Activated CD4-positive, alpha-beta T cell treated with anti-CD3 and anti-CD28 coated beads, Interleukin-2, amount 10 ng/mL, durations not matched to agents 7 days and 5 days (primary cell): ENCODE data around the gene ESYT1. TPM values are rescaled to one million over a fixed set of nuclear protein-coding genes. Genes with fewer than 3 reads are reported as not detected.
"Not testable (repeated sequence)": the region's sequence is repeated elsewhere in the genome, so short reads cannot be mapped to it uniquely, and the experiment has no call there.

Experiments used
- CTCF ChIA-PET: fragments of 350-600 bp; sonication (Branson Sonifier 250); formaldehyde crosslinking; loops from one replicate; lab custom pipeline; 2021; ENCODE audit warnings: antibody characterized with exemption; lab: Charles Lee
- POLR2A ChIA-PET: fragments of 350-600 bp; sonication (Branson Sonifier 250); formaldehyde crosslinking; loops from one replicate; lab custom pipeline; 2021; ENCODE audit warnings: antibody characterized with exemption; lab: Charles Lee
- DNase-seq: peaks from one replicate; pipeline ENCODE4 v3.0.0-alpha.2; 2020
- H3K27ac Mint-ChIP-seq: one replicate; pipeline ENCODE4 v1.8.0; 2021; ENCODE audit warnings: mild to moderate bottlenecking, moderate library complexity, mixed read lengths
- H3K27me3 Mint-ChIP-seq: one replicate; pipeline ENCODE4 v1.8.0; 2021; ENCODE audit warnings: mixed read lengths
- H3K36me3 Mint-ChIP-seq: one replicate; pipeline ENCODE4 v1.8.0; 2021; ENCODE audit warnings: low read depth, mixed read lengths
- H3K4me1 Mint-ChIP-seq: one replicate; pipeline ENCODE4 v1.8.0; 2021; ENCODE audit warnings: mixed read lengths
- H3K4me3 Mint-ChIP-seq: one replicate; pipeline ENCODE4 v1.8.0; 2021; ENCODE audit warnings: mild to moderate bottlenecking, moderate library complexity, mixed read lengths
- H3K9me3 Mint-ChIP-seq: one replicate; pipeline ENCODE4 v1.8.0; 2021; ENCODE audit warnings: mixed read lengths
- total RNA-seq, 2 experiments: library from RNA; stranded (reverse); gene quantifications; one replicate each; pipeline ENCODE4 v1.2.3, GENCODE V29; 2021

ESYT1 gene
- total RNA-seq, 2 experiments from 2014 or later: 367 to 399 TPM

DNA sequence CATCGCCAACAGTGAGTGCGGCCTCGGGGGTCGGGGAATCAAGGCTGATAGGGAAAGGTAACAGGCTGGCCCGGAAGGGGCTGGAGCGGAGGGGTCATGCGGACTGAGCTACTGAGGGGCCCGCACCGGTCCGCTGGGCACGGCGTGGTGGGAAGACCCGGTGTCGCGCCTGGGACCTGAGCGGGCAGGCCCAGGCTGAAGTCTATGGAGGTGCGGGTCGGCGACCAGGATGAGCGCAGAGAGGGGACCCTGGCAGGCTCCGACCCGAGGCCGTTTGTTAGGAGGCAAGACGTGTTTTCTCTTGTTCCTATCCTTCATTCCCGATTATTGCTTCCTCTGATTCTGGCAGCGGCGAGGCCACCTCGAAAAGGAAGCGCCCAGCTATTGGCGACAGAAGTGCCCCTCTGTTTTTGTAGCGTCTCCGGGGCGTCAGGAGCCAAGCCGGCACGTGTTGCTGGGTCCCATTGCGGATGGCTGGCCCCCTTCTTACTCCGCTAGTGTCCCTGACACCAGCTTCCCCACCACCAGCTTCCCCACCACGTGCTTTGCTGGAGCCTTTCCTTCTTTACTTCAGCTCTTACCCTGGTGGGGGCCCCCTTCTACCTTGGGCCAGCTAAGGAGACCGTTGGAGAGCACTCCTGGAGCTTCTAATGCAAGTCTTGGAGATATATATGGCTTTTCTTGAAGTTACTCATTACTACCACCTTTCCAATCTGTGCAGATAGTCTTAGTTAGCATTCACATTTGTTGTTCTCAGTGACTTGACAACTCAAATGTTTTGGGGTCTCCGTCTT lies 23.1 kb upstream of the ESYT1 start:
- CTCF ChIA-PET: interaction anchor here (0.6 to 5.5 kb wide), 11 partner anchors 12 to 1645 kb away, joined by 3 to 41 read pairs (median 4); partner anchors contain the start of genes ERBB3, RPL41, SMARCC2 and SUOX
- Mint-ChIP-seq H3K9me3 (no peaks in the 10 kb centered on the region), H3K27ac (peak overlapping the region; percentile 98), H3K36me3 (peaks cover 52% of the 10 kb centered on the region), H3K27me3 (no peaks in the 10 kb centered on the region), H3K4me1 (peaks cover 60% of the 10 kb centered on the region), H3K4me3 (peak overlapping the region; percentile 99)
- POLR2A ChIA-PET: interaction anchor here (0.6 to 2.0 kb wide), 6 partner anchors 10 to 85 kb away, joined by 3 to 10 read pairs (median 4); partner anchors contain the start of genes ERBB3, SMARCC2 and ZC3H10
- peak; percentile 28 for DNase-seq

DNA sequence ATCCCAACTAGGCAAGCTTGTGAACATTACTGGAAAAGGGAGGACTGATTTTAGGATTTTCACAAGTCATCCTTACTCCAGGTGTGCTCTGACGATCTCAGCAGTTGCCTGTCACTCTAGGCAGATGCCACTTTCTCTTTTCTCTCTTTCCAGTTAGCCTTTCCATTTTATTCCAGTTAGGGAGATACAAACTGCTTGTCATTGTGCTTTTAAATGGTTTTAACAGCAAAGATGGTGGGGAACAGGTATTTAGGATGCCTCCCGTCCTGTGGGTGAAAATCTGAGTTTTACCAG lies 22.5 kb upstream of the ESYT1 start:
- Mint-ChIP-seq H3K4me1 (peaks cover 59% of the 10 kb centered on the region), H3K27ac (peak overlapping the region; percentile 98), H3K36me3 (peaks cover 56% of the 10 kb centered on the region), H3K27me3 (no peaks in the 10 kb centered on the region), H3K4me3 (peak overlapping the region; percentile 99), H3K9me3 (no peaks in the 10 kb centered on the region)
- no peak for DNase-seq
- ChIA-PET CTCF (interaction anchor here (0.8 to 5.5 kb wide), 3 partner anchors 12 to 110 kb away, joined by 3 to 41 read pairs (median 6); partner anchors contain the start of genes RPL41 and ZC3H10), POLR2A (interaction anchor here (0.6 to 0.9 kb wide), 2 partner anchors 10 to 26 kb away, joined by 3 read pairs; partner anchors contain the start of gene ERBB3)

DNA sequence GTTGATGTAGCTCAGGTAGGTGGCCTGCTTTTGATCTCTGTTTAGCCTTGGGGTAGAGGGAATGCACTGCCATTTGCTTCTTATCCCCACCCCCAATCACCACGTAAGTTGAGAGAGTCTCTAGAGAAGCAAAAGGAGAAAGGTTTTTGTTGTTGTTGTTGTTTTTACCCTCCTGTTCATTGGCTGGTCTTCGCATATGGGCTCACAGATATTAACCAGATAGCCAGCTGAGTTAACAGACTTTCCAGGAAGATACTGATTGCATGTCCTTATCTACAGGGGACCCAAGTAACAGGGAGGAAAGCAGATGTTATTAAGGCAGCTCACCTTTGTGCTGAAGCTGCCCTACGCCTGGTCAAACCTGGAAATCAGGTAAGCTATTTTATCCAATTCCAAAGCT lies 20.8 kb upstream of the ESYT1 start:
- H3K4me3 Mint-ChIP-seq: no peak overlapping the region
- H3K27me3 Mint-ChIP-seq: no peaks in the 10 kb centered on the region
- peaks cover 67% of the 10 kb centered on the region for H3K36me3 Mint-ChIP-seq
- ChIA-PET POLR2A (no interaction called here), CTCF (interaction anchor here (1.0 to 2.7 kb wide), 5 partner anchors 11 to 111 kb away, joined by 3 to 13 read pairs (median 7); partner anchors contain the start of genes ESYT1, SMARCC2, SUOX and ZC3H10)
- H3K27ac Mint-ChIP-seq: no peak overlapping the region
- H3K9me3 Mint-ChIP-seq: no peaks in the 10 kb centered on the region
- peaks cover 48% of the 10 kb centered on the region for H3K4me1 Mint-ChIP-seq
- no peak for DNase-seq

DNA sequence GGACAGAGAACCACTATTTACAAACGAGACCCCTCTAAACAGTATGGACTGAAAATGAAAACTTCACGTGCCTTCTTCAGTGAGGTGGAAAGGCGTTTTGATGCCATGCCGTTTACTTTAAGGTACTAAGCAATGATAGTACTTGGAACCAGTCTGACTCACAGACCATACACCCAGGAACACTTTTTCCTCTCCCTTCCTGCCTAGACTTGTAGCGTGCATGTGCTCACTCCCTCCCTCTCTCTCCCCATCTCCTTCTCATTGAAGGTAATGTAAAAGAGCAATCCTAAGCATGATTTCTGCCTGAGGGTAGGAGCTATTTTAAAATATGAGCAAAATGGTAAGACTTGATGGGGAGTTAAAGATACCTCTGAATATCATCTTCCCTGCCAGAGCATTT lies 17.5 kb upstream of the ESYT1 start:
- no peak overlapping the region for H3K27ac Mint-ChIP-seq
- H3K4me3 Mint-ChIP-seq: no peak overlapping the region
- DNase-seq: no peak
- H3K4me1 Mint-ChIP-seq: peaks cover 43% of the 10 kb centered on the region
- H3K9me3 Mint-ChIP-seq: no peaks in the 10 kb centered on the region
- peaks cover 76% of the 10 kb centered on the region for H3K36me3 Mint-ChIP-seq
- no peaks in the 10 kb centered on the region for H3K27me3 Mint-ChIP-seq
- POLR2A ChIA-PET: no interaction called here
- CTCF ChIA-PET: interaction anchor here (1.5 kb wide), 1 partner anchor 64 kb away, joined by 3 read pairs; no protein-coding TSS in a partner anchor

DNA sequence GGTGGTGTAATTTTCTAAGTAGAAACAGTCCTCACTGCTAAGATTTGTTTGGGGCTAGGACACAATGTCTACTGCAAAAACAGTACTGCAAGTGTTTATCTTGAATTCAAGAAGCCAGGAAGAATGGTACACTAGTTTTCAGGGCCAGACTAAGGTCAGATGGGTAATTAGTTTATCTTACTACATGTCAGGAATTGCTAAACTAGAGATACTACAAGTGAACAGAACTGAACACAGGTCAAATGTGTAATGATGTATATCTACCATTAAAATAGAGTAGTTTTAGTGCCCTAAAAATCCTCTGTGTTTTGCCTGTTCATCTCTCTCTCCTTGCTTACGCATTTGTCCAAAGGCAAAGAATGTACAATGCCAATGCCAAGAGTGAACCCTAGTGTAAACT lies 14.0 kb upstream of the ESYT1 start:
- Mint-ChIP-seq H3K36me3 (peaks cover 61% of the 10 kb centered on the region), H3K27ac (no peak overlapping the region), H3K9me3 (no peaks in the 10 kb centered on the region), H3K27me3 (no peaks in the 10 kb centered on the region), H3K4me1 (peaks cover 34% of the 10 kb centered on the region), H3K4me3 (no peak overlapping the region)
- CTCF ChIA-PET: interaction anchor here (1.0 to 1.7 kb wide), 2 partner anchors 14 to 390 kb away, joined by 4 read pairs; partner anchors contain the start of gene ESYT1
- POLR2A ChIA-PET: no interaction called here
- DNase-seq: no peak

DNA sequence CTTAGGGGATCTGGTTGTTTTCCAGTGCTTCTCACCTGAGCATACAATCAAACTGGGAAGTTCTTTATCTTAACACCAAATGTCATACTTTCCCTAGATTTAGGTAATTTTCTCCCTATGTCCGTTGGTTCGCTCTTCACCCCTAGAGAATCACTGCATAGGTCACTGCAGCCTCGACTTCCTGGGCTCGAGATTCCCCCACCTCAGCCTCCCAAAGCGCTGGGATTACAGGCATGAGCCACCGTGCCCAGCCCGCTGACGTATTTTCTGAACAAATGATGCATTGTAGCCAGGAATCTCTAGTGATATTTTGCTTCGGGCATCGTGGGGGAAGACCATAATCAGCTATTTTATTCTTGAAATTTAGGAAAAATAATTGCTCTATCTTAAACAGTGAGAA lies 12.7 kb upstream of the ESYT1 start:
- CTCF ChIA-PET: interaction anchor here (0.6 to 7.8 kb wide), 5 partner anchors 12 to 611 kb away, joined by 4 to 90 read pairs (median 41); partner anchors contain the start of genes ESYT1, PA2G4 and SMARCC2
- Mint-ChIP-seq H3K36me3 (peaks cover 52% of the 10 kb centered on the region), H3K27me3 (no peaks in the 10 kb centered on the region), H3K4me3 (peak overlapping the region; percentile 95), H3K27ac (peak overlapping the region; percentile 97), H3K4me1 (peaks cover 44% of the 10 kb centered on the region), H3K9me3 (no peaks in the 10 kb centered on the region)
- DNase-seq: no peak
- POLR2A ChIA-PET: interaction anchor here (0.7 to 1.9 kb wide), 2 partner anchors 10 to 12 kb away, joined by 3 to 10 read pairs; partner anchors contain the start of gene PA2G4

DNA sequence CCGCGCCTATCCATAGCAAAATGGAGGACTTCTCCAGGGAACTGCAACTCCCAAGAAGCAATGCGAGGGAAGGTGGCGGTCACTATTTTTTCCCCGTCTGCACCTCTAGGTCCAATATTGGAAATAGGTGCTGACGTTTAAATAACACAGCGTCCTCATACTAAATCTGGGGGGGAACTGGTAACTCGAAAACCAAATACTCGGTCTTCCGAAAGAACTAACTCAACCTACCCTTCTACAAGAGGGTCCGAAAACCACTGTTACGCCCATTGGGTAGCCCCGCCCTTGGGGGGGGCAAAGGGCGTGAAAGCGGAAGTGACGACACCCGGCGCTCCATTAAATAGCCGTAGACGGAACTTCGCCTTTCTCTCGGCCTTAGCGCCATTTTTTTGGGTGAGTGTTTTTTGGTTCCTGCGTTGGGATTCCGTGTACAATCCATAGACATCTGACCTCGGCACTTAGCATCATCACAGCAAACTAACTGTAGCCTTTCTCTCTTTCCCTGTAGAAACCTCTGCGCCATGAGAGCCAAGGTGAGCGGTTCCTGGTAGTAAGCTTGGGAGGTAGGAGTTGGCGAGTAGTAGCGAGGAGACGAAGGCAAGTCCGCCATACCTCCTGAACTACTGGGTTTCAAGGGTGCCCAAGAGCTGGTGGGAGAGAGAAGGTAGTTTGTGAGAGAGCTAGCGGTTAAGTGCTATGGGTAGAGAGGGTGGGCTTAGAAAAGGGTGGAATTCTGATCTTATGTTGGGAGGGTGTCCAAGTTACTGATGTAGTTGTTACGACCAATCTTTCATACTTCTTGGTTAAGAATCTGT lies 11.6 kb upstream of the ESYT1 start, which contains the start of gene RPL41:
Gene RPL41 (plus strand): TSS at position 367 of the 815 bp plus-strand sequence.
- peaks cover 52% of the 10 kb centered on the region for H3K36me3 Mint-ChIP-seq
- peak; percentile 95 for DNase-seq
- CTCF ChIA-PET: interaction anchor here (0.6 to 7.8 kb wide), 5 partner anchors 12 to 72 kb away, joined by 3 to 90 read pairs (median 41); partner anchors contain the start of genes ESYT1, PA2G4 and SMARCC2

DNA sequence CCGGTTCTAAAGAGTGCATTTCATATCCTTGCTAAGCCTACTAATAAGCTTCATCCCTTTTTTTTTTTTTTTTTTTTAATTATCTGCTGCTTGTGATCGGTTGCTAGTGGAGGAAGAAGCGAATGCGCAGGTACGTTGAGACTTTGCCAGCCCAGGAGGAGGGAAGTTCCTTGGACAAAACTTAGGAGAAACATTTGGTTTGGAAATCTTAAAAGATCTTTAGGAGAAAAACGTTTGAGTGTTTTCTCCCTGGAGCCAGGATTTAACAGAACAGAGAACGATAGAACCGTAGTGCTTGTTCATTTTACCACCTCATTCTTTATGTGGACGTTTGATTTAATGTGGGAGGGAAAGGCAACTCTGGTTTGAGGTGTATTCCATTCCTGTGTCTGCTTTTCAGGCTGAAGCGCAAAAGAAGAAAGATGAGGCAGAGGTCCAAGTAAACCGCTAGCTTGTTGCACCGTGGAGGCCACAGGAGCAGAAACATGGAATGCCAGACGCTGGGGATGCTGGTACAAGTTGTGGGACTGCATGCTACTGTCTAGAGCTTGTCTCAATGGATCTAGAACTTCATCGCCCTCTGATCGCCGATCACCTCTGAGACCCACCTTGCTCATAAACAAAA lies 10.9 kb upstream of the ESYT1 start:
- Mint-ChIP-seq H3K4me1 (peaks cover 40% of the 10 kb centered on the region), H3K27ac (peak overlapping the region; percentile 97), H3K36me3 (peaks cover 51% of the 10 kb centered on the region), H3K4me3 (peak overlapping the region; percentile 95)
- DNase-seq, H3K9me3 Mint-ChIP-seq, H3K27me3 Mint-ChIP-seq: not testable (repeated sequence)
- CTCF ChIA-PET: interaction anchor here (0.6 to 7.8 kb wide), 8 partner anchors 9 to 80 kb away, joined by 3 to 90 read pairs (median 12); partner anchors contain the start of genes ESYT1, MYL6, MYL6B and PA2G4
- POLR2A ChIA-PET: interaction anchor here (1.3 to 1.4 kb wide), 2 partner anchors 10 to 35 kb away, joined by 3 to 12 read pairs; partner anchors contain the start of genes ESYT1 and MYL6B

More for the DNA sequence above, 11.6 kb upstream of the ESYT1 start, which contains the start of gene RPL41:
- Mint-ChIP-seq H3K27me3 (no peaks in the 10 kb centered on the region), H3K27ac (peak within 1 kb of the TSS; percentile 97), H3K4me1 (peaks cover 41% of the 10 kb centered on the region), H3K4me3 (peak within 1 kb of the TSS; percentile 95), H3K9me3 (no peaks in the 10 kb centered on the region)
- POLR2A ChIA-PET: interaction anchor here (1.9 kb wide), 1 partner anchor 13 kb away, joined by 10 read pairs; the partner anchor contains the start of gene PA2G4

DNA sequence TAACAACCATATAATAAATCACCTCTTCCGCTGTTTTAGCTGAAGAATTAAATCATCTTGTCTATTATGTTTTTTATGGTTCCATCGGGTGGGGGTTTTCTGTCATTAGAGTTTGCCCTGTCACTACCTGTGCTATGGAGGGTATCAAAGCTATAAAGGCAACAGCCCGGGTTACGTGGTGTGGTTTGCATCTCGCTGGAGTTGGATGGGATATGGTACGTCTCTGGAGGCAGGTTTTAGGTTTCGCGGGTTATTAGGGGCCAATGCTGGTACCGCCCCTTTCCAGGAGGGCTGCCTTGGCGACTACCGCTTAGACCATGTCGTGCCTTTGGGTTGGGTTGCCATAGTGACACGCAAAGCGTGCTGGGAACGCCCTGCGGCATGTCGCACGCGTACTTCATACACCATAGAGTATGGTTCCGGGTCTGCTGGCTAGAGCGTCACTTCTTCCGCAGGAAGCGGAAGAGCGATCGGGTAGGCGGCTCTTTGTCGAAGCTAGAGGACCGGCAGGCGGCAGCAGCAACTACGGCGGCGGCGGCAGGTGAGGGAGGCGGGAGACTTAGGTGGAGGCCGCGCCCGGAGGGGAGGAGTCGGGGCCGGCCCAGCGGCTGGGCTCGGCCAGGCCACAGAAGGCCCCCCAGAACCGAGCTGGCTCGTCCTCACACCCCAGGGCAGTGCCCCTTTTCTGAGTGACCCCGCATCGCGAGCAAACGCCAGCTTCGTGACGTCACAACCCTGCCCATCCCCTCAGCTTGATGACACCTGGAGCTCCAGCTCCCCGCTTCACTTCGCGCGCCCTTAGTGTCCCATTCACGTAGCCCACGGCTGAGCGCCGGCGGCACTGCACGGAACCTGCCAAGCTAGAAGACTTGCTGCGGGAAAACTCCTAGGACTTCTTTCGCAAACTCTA lies 10.0 kb upstream of the ESYT1 start, which contains the start of gene ZC3H10:
Gene ZC3H10 (plus strand): TSS at position 489 of the 910 bp plus-strand sequence. CDS start 2,297 bp downstream, outside the sequence.
- ChIA-PET CTCF (interaction anchor here (0.6 to 7.8 kb wide), 31 partner anchors 10 to 568 kb away, joined by 3 to 90 read pairs (median 4); partner anchors contain the start of genes CNPY2, ESYT1, MYL6 and MYL6B), POLR2A (interaction anchor here (0.6 to 1.7 kb wide), 8 partner anchors 9 to 241 kb away, joined by 3 to 12 read pairs (median 4); partner anchors contain the start of genes ESYT1, MYL6B, PA2G4 and SMARCC2)
- H3K27me3 Mint-ChIP-seq: no peaks in the 10 kb centered on the region
- peak; percentile 99 for DNase-seq
- peaks cover 37% of the 10 kb centered on the region for H3K4me1 Mint-ChIP-seq
- peak within 1 kb of the TSS; percentile 97 for H3K27ac Mint-ChIP-seq
- no peaks in the 10 kb centered on the region for H3K9me3 Mint-ChIP-seq
- peak within 1 kb of the TSS; percentile 95 for H3K4me3 Mint-ChIP-seq
- peaks cover 43% of the 10 kb centered on the region for H3K36me3 Mint-ChIP-seq

DNA sequence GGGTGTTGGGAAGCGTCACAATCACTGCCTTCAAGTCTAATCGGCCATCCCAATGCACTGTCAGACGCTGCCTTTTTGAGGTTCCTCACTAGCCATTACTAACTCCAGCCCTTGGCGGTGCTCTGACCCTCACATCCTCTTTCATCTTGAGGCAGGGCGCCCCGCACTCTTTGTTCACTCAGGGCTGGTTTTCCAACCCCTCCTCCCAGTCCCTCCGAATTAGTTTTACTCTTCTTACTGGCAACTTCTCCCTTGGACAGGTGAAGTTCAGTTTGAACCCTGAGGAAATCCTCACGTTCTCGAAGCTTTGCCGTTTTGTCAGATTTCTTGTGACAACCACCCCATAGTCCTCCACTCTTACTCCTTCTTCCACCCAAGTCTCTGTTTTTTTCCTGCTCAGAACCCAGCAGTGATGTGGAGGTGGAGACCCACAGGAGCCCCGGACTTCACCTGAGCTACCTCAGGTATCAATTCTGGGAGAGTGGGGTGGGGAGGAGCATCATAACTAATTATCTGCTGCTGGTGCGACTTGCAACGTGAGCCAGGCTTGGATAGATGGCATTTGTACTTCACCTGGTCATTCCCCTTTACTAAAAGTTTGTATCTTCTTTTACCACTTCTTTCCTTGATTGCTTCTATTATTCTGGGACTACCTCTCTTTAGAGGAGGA lies 9.2 kb upstream of the ESYT1 start:
- peaks cover 39% of the 10 kb centered on the region for H3K4me1 Mint-ChIP-seq
- CTCF ChIA-PET: interaction anchor here (0.7 to 7.8 kb wide), 29 partner anchors 10 to 567 kb away, joined by 3 to 90 read pairs (median 4); partner anchors contain the start of genes CNPY2, COQ10A, ESYT1 and MYL6
- peaks cover 37% of the 10 kb centered on the region for H3K36me3 Mint-ChIP-seq
- H3K27me3 Mint-ChIP-seq: no peaks in the 10 kb centered on the region
- DNase-seq: no peak
- POLR2A ChIA-PET: interaction anchor here (0.7 to 1.7 kb wide), 6 partner anchors 9 to 110 kb away, joined by 3 to 12 read pairs (median 4); partner anchors contain the start of genes ESYT1, MYL6B, PA2G4 and SMARCC2
- H3K27ac Mint-ChIP-seq: peak overlapping the region; percentile 97
- H3K4me3 Mint-ChIP-seq: peak overlapping the region; percentile 95
- H3K9me3 Mint-ChIP-seq: no peaks in the 10 kb centered on the region
